ENCODE results near the gene EEF1AKMT2. TPM values are rescaled to one million over a fixed set of nuclear protein-coding genes. Genes with fewer than 3 reads are reported as not detected.

EEF1AKMT2 gene
- total and polyA plus RNA-seq, 9 of the 15 experiments (the other 6 are each of a cell fraction or from before 2014, with no cell fraction given): 9.3 to 34.3 (median 23.7) TPM

DNA sequence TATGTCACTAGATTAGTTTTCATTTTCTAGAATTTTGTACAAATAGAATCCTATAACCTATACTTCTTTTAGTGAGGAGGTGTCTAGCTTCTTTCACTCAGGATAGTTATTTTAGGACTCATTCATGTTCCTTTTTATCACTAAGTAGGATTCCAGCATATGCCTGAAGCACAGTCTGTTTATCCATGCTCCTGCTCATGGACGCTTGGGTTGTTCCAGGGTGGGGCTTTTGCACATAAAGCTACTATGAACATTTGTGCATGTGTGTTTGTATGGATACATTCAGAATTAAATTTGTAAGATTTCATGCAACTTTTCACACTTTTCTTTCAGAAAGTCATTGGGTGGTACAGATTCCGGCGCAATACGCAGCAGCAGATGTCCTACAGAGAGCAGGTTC is 34.6 kb upstream of the EEF1AKMT2 start:
- Histone ChIP-seq H3K9ac (ENCODE audit: insufficient read depth in 1 of 2, low read depth in 2 of 2, low read length in 2 of 2) (no peak overlapping the region), H3K9me3 (replicated peaks; ENCODE audit: control insufficient read depth, insufficient read depth, low read depth, low read length) (no peaks in the 10 kb centered on the region), H3K27me3 (ENCODE audit: control insufficient read depth in 2 of 2, insufficient read depth in 2 of 2, low read length in 2 of 2) (no peaks in the 10 kb centered on the region), H3K27ac (ENCODE audit: extremely low read depth, low read depth, low read length) (no peak overlapping the region), H3K4me3 (no peak overlapping the region), H3K9me1 (ENCODE audit: control insufficient read depth, insufficient read depth, low read length) (no peaks in the 10 kb centered on the region), H3K36me3 (ENCODE audit: control insufficient read depth, insufficient read depth, low read length) (peaks cover 58% of the 10 kb centered on the region), H3K4me1 (replicated peaks in 1 of 2; ENCODE audit: control insufficient read depth in 2 of 2, insufficient read depth in 2 of 2, low read length in 2 of 2) (no peaks in the 10 kb centered on the region), H3K79me2 (ENCODE audit: control insufficient read depth, insufficient read depth, low read length) (no peaks in the 10 kb centered on the region), H4K20me1 (replicated peaks; ENCODE audit: control insufficient read depth, insufficient read depth, low read length) (no peaks in the 10 kb centered on the region), H2AFZ (ENCODE audit: low read depth, low read length) (no peak overlapping the region), H3K4me2 (ENCODE audit: insufficient read depth, low read length) (no peak overlapping the region)
- intact Hi-C loops (cut with micrococcal nuclease) (loop anchor here (10.0 kb wide), 2 partner anchors 81 to 291 kb away; partner anchors contain the start of gene FAM53B), in situ Hi-C loops (cut with MboI) (no loop called here)
- FAIRE-seq: no peak
- POLR2A ChIA-PET: interaction anchor here (0.6 kb wide), 1 partner anchor 23 kb away, joined by 3 read pairs; no protein-coding TSS in a partner anchor
- 95% methylated on average over 4 of the region's 4 CpGs for WGBS (ENCODE audit: insufficient coverage, low coverage, missing lambda C conversion rate)
- TF ChIP-seq MAFF (IDR thresholded peaks at IDR 0.05; ENCODE audit: low read length): no peak
- TF ChIP-seq, protein P1, sequence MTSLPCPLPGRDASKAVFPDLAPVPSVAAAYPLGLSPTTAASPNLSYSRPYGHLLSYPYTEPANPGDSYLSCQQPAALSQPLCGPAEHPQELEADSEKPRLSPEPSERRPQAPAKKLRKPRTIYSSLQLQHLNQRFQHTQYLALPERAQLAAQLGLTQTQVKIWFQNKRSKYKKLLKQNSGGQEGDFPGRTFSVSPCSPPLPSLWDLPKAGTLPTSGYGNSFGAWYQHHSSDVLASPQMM (CRISPR knock-in tag; IDR thresholded peaks at IDR 0.05): no peak
- TF ChIP-seq, protein P2, sequence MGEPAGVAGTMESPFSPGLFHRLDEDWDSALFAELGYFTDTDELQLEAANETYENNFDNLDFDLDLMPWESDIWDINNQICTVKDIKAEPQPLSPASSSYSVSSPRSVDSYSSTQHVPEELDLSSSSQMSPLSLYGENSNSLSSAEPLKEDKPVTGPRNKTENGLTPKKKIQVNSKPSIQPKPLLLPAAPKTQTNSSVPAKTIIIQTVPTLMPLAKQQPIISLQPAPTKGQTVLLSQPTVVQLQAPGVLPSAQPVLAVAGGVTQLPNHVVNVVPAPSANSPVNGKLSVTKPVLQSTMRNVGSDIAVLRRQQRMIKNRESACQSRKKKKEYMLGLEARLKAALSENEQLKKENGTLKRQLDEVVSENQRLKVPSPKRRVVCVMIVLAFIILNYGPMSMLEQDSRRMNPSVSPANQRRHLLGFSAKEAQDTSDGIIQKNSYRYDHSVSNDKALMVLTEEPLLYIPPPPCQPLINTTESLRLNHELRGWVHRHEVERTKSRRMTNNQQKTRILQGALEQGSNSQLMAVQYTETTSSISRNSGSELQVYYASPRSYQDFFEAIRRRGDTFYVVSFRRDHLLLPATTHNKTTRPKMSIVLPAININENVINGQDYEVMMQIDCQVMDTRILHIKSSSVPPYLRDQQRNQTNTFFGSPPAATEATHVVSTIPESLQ (CRISPR knock-in tag; IDR thresholded peaks at IDR 0.05): no peak
- no peak for TF ChIP-seq RBM15 (IDR thresholded peaks at IDR 0.05; ENCODE audit: insufficient read depth, low read length)
- TF ChIP-seq, protein P3, sequence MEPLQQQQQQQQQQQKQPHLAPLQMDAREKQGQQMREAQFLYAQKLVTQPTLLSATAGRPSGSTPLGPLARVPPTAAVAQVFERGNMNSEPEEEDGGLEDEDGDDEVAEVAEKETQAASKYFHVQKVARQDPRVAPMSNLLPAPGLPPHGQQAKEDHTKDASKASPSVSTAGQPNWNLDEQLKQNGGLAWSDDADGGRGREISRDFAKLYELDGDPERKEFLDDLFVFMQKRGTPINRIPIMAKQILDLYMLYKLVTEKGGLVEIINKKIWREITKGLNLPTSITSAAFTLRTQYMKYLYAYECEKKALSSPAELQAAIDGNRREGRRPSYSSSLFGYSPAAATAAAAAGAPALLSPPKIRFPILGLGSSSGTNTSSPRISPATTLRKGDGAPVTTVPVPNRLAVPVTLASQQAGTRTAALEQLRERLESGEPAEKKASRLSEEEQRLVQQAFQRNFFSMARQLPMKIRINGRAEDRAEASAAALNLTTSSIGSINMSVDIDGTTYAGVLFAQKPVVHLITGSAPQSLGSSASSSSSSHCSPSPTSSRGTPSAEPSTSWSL (CRISPR knock-in tag; IDR thresholded peaks at IDR 0.05; ENCODE audit: borderline replicate concordance): no peak
- TF ChIP-seq SAFB2 (IDR thresholded peaks at IDR 0.05; ENCODE audit: borderline replicate concordance, low read depth, low read length, severe bottlenecking): no peak
- no peak for TF ChIP-seq ZC3H4 (CRISPR knock-in tag; IDR thresholded peaks at IDR 0.05; ENCODE audit: borderline replicate concordance)
- TF ChIP-seq, protein P4, sequence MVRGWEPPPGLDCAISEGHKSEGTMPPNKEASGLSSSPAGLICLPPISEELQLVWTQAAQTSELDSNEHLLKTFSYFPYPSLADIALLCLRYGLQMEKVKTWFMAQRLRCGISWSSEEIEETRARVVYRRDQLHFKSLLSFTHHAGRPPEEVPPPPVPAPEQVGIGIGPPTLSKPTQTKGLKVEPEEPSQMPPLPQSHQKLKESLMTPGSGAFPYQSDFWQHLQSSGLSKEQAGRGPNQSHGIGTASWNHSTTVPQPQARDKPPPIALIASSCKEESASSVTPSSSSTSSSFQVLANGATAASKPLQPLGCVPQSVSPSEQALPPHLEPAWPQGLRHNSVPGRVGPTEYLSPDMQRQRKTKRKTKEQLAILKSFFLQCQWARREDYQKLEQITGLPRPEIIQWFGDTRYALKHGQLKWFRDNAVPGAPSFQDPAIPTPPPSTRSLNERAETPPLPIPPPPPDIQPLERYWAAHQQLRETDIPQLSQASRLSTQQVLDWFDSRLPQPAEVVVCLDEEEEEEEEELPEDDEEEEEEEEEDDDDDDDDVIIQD (CRISPR knock-in tag; IDR thresholded peaks at IDR 0.05): no peak
- no peak for TF ChIP-seq SMAD2 (IDR thresholded peaks at IDR 0.05; ENCODE audit: low read depth, low read length)
- no peak for TF ChIP-seq ETS2 (tag; IDR thresholded peaks at IDR 0.05; ENCODE audit: borderline replicate concordance, poor library complexity, severe bottlenecking)
- TF ChIP-seq SNRNP70 (optimal IDR thresholded peaks at IDR 0.05; ENCODE audit: low read depth, low read length): no peak
- TF ChIP-seq POLR2AphosphoS5 (IDR thresholded peaks at IDR 0.05; ENCODE audit: control insufficient read depth, insufficient read depth, low read depth, low read length): no peak
- TF ChIP-seq NFXL1 (CRISPR knock-in tag; IDR thresholded peaks at IDR 0.05): no peak
- no peak for TF ChIP-seq CHCHD3 (CRISPR knock-in tag; IDR thresholded peaks at IDR 0.05)
- TF ChIP-seq MCM5 (IDR thresholded peaks at IDR 0.05; ENCODE audit: low read depth): no peak
- TF ChIP-seq ETV1 (tag; conservative IDR thresholded peaks at IDR 0.05; ENCODE audit: low read depth): no peak
- no peak for TF ChIP-seq SRSF1 (IDR thresholded peaks at IDR 0.05; ENCODE audit: low read depth, low read length)
- no peak for ATAC-seq
- CTCF ChIA-PET (ENCODE audit: low intra/inter-chr PET ratio): no interaction called here
- BruUV-seq (replicated peaks): no TSS peak
- DNase-seq (ENCODE audit: extremely low read depth in 1 of 4, low spot score in 3 of 4): no peak
